NCI-H2171 treated with DMSO at 0.1 percent for 48 hours (cell line): ENCODE measurements around the gene CENPW.

Experiments used
- DNase-seq: peaks from one replicate; lab custom pipeline; 2025; lab: John Stamatoyannopoulos, UW

Gene CENPW

GRCh38 chr6:126374372-126374771 is 34.5 kb downstream of the CENPW start:
- DNase-seq = no peak

GRCh38 chr6:126376682-126377081 is 36.8 kb downstream of the CENPW start:
- DNase-seq = no peak

- DNase-seq = no peak
Measured at GRCh38 chr6:126377594-126378153, 37.8 kb downstream of the CENPW start.

GRCh38 chr6:126380072-126380583 is 40.2 kb downstream of the CENPW start:
- no peak for DNase-seq

- no peak for DNase-seq
Measured at GRCh38 chr6:126381498-126381897, 41.6 kb downstream of the CENPW start.

GRCh38 chr6:126383203-126383602 is 43.3 kb downstream of the CENPW start:
- no peak for DNase-seq

GRCh38 chr6:126385536-126385935 is 45.6 kb downstream of the CENPW start:
- DNase-seq = no peak

- DNase-seq = no peak
Measured at GRCh38 chr6:126388104-126388598, 48.2 kb downstream of the CENPW start.

GRCh38 chr6:126396131-126396530 is 56.2 kb downstream of the CENPW start:
- no peak for DNase-seq
